MCF 10A (cell line): ENCODE results near the gene ATXN7L1. TPM values are rescaled to one million over a fixed set of nuclear protein-coding genes. Genes with fewer than 3 reads are reported as not detected.

ENCODE experiments used
- BruUV-seq: library from RNA; stranded (reverse); fragments of 400-500 nt; replicated peaks from 2 replicates; lab custom pipeline; 2021; lab: Mats Ljungman, UMichigan
- CTCF ChIA-PET: fragments of 300-600 bp; sonication (Branson Sonifier 250); formaldehyde crosslinking; extraction: SDS; loops from one replicate; lab custom pipeline; 2021; ENCODE audit warnings: antibody characterized with exemption, inconsistent platforms; lab: Yijun Ruan, JAX
- POLR2A ChIA-PET: fragments of 300-600, 350-650 bp; sonication (Branson Sonifier 250); formaldehyde crosslinking; extraction: SDS; loops from one replicate; lab custom pipeline; 2020; ENCODE audit warnings: antibody characterized with exemption, inconsistent platforms; lab: Yijun Ruan, JAX
- DNase-seq: peaks from one replicate; pipeline ENCODE4 v3.0.0-alpha.2; 2018; ENCODE audit not compliant: unreplicated experiment
- H3K27ac Mint-ChIP-seq: one replicate; pipeline ENCODE4 v1.8.0; 2022; ENCODE audit warnings: mild to moderate bottlenecking, low read depth, mixed read lengths; ENCODE audit not compliant: unreplicated experiment
- H3K27me3 Mint-ChIP-seq: one replicate; pipeline ENCODE4 v1.8.0; 2022; ENCODE audit warnings: mixed read lengths; ENCODE audit not compliant: insufficient read depth, unreplicated experiment
- H3K36me3 Mint-ChIP-seq: one replicate; pipeline ENCODE4 v1.8.0; 2022; ENCODE audit warnings: mild to moderate bottlenecking, moderate library complexity, mixed read lengths; ENCODE audit not compliant: insufficient read depth, unreplicated experiment
- H3K4me1 Mint-ChIP-seq: one replicate; pipeline ENCODE4 v1.8.0; 2022; ENCODE audit warnings: mixed read lengths; ENCODE audit not compliant: insufficient read depth, unreplicated experiment
- H3K4me3 Mint-ChIP-seq: one replicate; pipeline ENCODE4 v1.8.0; 2022; ENCODE audit warnings: mild to moderate bottlenecking, moderate library complexity, mixed read lengths; ENCODE audit not compliant: unreplicated experiment
- H3K9me3 Mint-ChIP-seq: one replicate; pipeline ENCODE4 v1.8.0; 2022; ENCODE audit warnings: mixed read lengths; ENCODE audit not compliant: unreplicated experiment
- CTCF ChIP-seq: fragments of 200-600 bp; IDR thresholded peaks from one replicate; pipeline ENCODE4 v1.8.0; 2022; ENCODE audit warnings: antibody characterized with exemption, mild to moderate bottlenecking; ENCODE audit not compliant: unreplicated experiment
- intact Hi-C: fragments of 100-400 bp; cut with micrococcal nuclease; formaldehyde crosslinking; loops from 2 replicates; pipeline ENCODE4 v1.14.1; 2022
- total RNA-seq: library from RNA; stranded (reverse); gene quantifications from 2 replicates; pipeline ENCODE4 v1.2.3, GENCODE V29; 2022

ATXN7L1 gene
- total RNA-seq, 1 experiment from 2014 or later = 10.0 TPM

GRCh38 chr7:105649727-105650381 is 226.5 kb downstream of the ATXN7L1 start:
- Mint-ChIP-seq H3K4me1 (peaks cover 10% of the 10 kb centered on the region), H3K27me3 (no peaks in the 10 kb centered on the region), H3K36me3 (no peaks in the 10 kb centered on the region), H3K27ac (no peak overlapping the region), H3K4me3 (no peak overlapping the region), H3K9me3 (no peaks in the 10 kb centered on the region)
- intact Hi-C loops = loop anchor here (5.0 to 10.0 kb wide), 3 partner anchors 225 to 517 kb away; partner anchors contain the start of gene ATXN7L1
- DNase-seq = no peak
- ChIA-PET CTCF (interaction anchor here (0.5 to 0.8 kb wide), 3 partner anchors 7 to 390 kb away, joined by 3 to 5 read pairs (median 4); no protein-coding TSS in a partner anchor), POLR2A (no interaction called here)
- no TSS peak for BruUV-seq
- TF ChIP-seq CTCF = no peak

- peak; percentile 30 for DNase-seq
- no peak for TF ChIP-seq CTCF
- intact Hi-C loops = no loop called here
- Mint-ChIP-seq H3K4me1 (peaks cover 10% of the 10 kb centered on the region), H3K36me3 (peaks cover 6% of the 10 kb centered on the region), H3K27me3 (no peaks in the 10 kb centered on the region), H3K27ac (no peak overlapping the region), H3K9me3 (no peaks in the 10 kb centered on the region), H3K4me3 (no peak overlapping the region)
- ChIA-PET POLR2A (interaction anchor here (0.6 kb wide), 1 partner anchor 12 kb away, joined by 3 read pairs; no protein-coding TSS in a partner anchor), CTCF (interaction anchor here (0.5 to 1.4 kb wide), 5 partner anchors 8 to 388 kb away, joined by 3 to 5 read pairs (median 4); no protein-coding TSS in a partner anchor)
- BruUV-seq = no TSS peak
These were observed 227.6 kb downstream of the ATXN7L1 start for GRCh38 chr7:105648561-105649401.

- intact Hi-C loops = no loop called here
- no peak for TF ChIP-seq CTCF
- POLR2A ChIA-PET = no interaction called here
These were observed 228.8 kb downstream of the ATXN7L1 start for GRCh38 chr7:105647591-105647990.

GRCh38 chr7:105644937-105645336 is 231.5 kb downstream of the ATXN7L1 start:
- Mint-ChIP-seq H3K27me3 (no peaks in the 10 kb centered on the region), H3K27ac (no peak overlapping the region), H3K4me3 (no peak overlapping the region), H3K9me3 (no peaks in the 10 kb centered on the region), H3K4me1 (peaks cover 10% of the 10 kb centered on the region), H3K36me3 (peaks cover 7% of the 10 kb centered on the region)
- no peak for DNase-seq
- intact Hi-C loops = no loop called here
- no TSS peak for BruUV-seq
- ChIA-PET POLR2A (interaction anchor here (1.2 kb wide), 1 partner anchor 10 kb away, joined by 3 read pairs; no protein-coding TSS in a partner anchor), CTCF (interaction anchor here (0.7 to 1.4 kb wide), 3 partner anchors 51 to 508 kb away, joined by 3 to 6 read pairs (median 3); no protein-coding TSS in a partner anchor)
- no peak for TF ChIP-seq CTCF

More at GRCh38 chr7:105647591-105647990, 228.8 kb downstream of the ATXN7L1 start:
- no TSS peak for BruUV-seq
- no peaks in the 10 kb centered on the region for H3K9me3 Mint-ChIP-seq
- no peak for DNase-seq
- H3K4me3 Mint-ChIP-seq = no peak overlapping the region
- CTCF ChIA-PET = interaction anchor here (0.6 to 1.4 kb wide), 7 partner anchors 9 to 817 kb away, joined by 3 to 5 read pairs (median 4); no protein-coding TSS in a partner anchor
- no peak overlapping the region for H3K27ac Mint-ChIP-seq
- H3K36me3 Mint-ChIP-seq = peaks cover 7% of the 10 kb centered on the region
- no peaks in the 10 kb centered on the region for H3K27me3 Mint-ChIP-seq
- peaks cover 10% of the 10 kb centered on the region for H3K4me1 Mint-ChIP-seq
